ENCODE data around the gene IL12RB2. TPM values are rescaled to one million over a fixed set of nuclear protein-coding genes. Genes with fewer than 3 reads are reported as not detected.

The IL12RB2 gene
- total and polyA plus RNA-seq, 2 of the 13 experiments (the other 11 are each of a cell fraction or from before 2014, with no cell fraction given): not detected

DNA sequence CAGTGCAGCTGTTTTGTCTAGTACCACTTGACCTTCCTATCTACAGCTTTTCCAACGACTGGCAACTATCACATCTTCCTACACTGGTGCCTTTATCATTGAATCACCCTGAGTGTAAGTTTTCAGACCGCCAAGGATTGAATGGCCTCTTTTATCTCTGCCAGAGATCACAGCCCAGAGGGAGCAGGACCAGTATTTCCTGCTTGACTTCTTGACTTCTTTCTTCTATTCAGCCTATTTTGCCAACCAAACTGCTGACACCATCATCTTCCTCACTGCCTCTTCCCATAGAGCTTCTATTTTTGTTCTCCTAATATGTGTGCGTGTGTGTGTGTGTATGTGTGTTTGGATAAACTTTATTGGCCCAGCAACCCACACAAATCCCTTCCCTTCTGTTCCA is 68.7 kb downstream of the IL12RB2 start (continued):
- TF ChIP-seq HMGA1 (CRISPR knock-in tag; conservative IDR thresholded peaks at IDR 0.05): no peak
- no peak for TF ChIP-seq RARA (CRISPR knock-in tag; IDR thresholded peaks at IDR 0.05)
- no peak for TF ChIP-seq KDM6A (CRISPR knock-in tag; IDR thresholded peaks at IDR 0.05; ENCODE audit: low read depth)
- TF ChIP-seq ZNF124 (CRISPR knock-in tag; IDR thresholded peaks at IDR 0.05): no peak

DNA sequence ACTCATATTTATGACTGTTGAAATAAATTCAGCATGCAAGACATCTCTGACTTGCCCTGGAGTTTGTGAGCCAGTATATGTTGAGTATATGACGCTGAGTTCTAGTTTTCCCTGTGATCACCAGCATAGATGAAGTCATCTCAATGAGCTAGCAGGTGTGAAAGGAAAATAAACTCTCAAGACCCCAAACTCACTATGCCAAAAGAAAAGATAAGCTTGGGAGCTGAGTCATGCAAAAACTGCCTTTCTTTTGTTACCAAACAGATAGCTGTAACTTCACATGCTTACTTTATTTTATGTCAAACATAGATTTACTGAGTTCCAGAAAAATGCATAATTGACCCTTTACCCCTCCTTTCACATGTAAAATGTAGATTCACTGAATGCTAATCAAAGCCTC is 69.6 kb downstream of the IL12RB2 start:
- TF ChIP-seq ZNF644 (CRISPR knock-in tag; IDR thresholded peaks at IDR 0.05; ENCODE audit: low read depth) (no peak), SNAI1 (CRISPR knock-in tag; IDR thresholded peaks at IDR 0.05; ENCODE audit: borderline replicate concordance) (no peak), ZSCAN22 (CRISPR knock-in tag; IDR thresholded peaks at IDR 0.05) (no peak), JUN (CRISPR knock-in tag; IDR thresholded peaks at IDR 0.05) (no peak), ZNF496 (CRISPR knock-in tag; IDR thresholded peaks at IDR 0.05; ENCODE audit: insufficient replicate concordance) (no peak)
- H3K4me3 ChIP-seq (replicated peaks in 1 of 3; ENCODE audit: insufficient read depth in 1 of 3, low read depth in 2 of 3, low read length in 3 of 3): no peak overlapping the region
- H3K36me3 ChIP-seq (replicated peaks in 1 of 2; ENCODE audit: control insufficient read depth in 1 of 2, insufficient read depth in 2 of 2, low read length in 2 of 2): no peaks in the 10 kb centered on the region
- no peaks in the 10 kb centered on the region for H3K27me3 ChIP-seq (ENCODE audit: control insufficient read depth in 1 of 2, insufficient read depth in 2 of 2, low read length in 2 of 2)
- 33% methylated on average over 1 of the region's 1 CpG for WGBS (ENCODE audit: low lambda C conversion rate)
- H4K20me1 ChIP-seq (ENCODE audit: insufficient read depth, low read length): no peaks in the 10 kb centered on the region
- ATAC-seq: no peak
- intact Hi-C loops (cut with micrococcal nuclease; ENCODE audit: unreplicated experiment) (no loop called here), in situ Hi-C loops (cut with HindIII; ENCODE audit: extremely low pct_ligation_motif_present, low pct_unique_long_range_greater_than_20kb) (no loop called here)
- ChIA-PET POLR2A (no interaction called here), CTCF (ENCODE audit: low intra/inter-chr PET ratio, low total read pairs) (no interaction called here)
- no peak overlapping the region for H2AFZ ChIP-seq (ENCODE audit: low read length)
- H3K9ac ChIP-seq (ENCODE audit: insufficient read depth, low read depth, low read length): no peak overlapping the region
- no peak overlapping the region for H3K27ac ChIP-seq (ENCODE audit: extremely low read length, insufficient read depth, low read length)
- no peaks in the 10 kb centered on the region for H3K4me1 ChIP-seq (ENCODE audit: insufficient read depth, low read length)
- FAIRE-seq: no peak
- H3K79me2 ChIP-seq (ENCODE audit: insufficient read depth, low read length): no peaks in the 10 kb centered on the region
- H3K4me2 ChIP-seq (ENCODE audit: low read depth, low read length): no peak overlapping the region
- H3K9me3 ChIP-seq (ENCODE audit: low read length): no peaks in the 10 kb centered on the region
- no TSS peak for BruUV-seq (replicated peaks)
- no peak for DNase-seq (ENCODE audit: low spot score)

DNA sequence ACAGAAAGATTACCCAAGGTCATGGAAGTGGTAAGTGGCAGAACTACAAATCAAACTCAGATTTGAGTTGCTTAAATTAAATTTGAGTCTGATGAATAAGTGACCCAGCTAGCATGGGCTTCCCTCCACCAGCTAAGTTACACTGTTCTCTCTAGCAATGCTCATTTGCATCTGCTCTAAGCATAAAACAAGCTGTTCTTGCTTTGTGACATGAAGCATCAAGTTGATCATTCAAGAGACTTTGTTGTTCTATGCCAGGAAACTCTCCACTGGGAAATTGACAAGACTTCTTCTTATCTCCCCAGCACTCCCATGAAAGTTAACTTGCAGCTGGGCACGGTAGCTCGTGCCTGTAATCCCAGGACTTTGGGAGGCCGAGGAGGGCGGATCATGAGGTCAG is 73.5 kb downstream of the IL12RB2 start:
- no peaks in the 10 kb centered on the region for H3K36me3 ChIP-seq (replicated peaks in 1 of 2; ENCODE audit: control insufficient read depth in 1 of 2, insufficient read depth in 2 of 2, low read length in 2 of 2)
- no peak overlapping the region for H3K27ac ChIP-seq (ENCODE audit: extremely low read length, insufficient read depth, low read length)
- ChIA-PET POLR2A (no interaction called here), CTCF (ENCODE audit: low intra/inter-chr PET ratio, low total read pairs) (no interaction called here)
- H3K9me3 ChIP-seq (ENCODE audit: low read length): peaks cover 27% of the 10 kb centered on the region
- FAIRE-seq (no peak), DNase-seq (ENCODE audit: low spot score) (no peak), ATAC-seq (no peak)
- H4K20me1 ChIP-seq (ENCODE audit: insufficient read depth, low read length): no peaks in the 10 kb centered on the region
- no peak overlapping the region for H3K9ac ChIP-seq (ENCODE audit: insufficient read depth, low read depth, low read length)
- H3K4me2 ChIP-seq (ENCODE audit: low read depth, low read length): no peak overlapping the region
- no peaks in the 10 kb centered on the region for H3K79me2 ChIP-seq (ENCODE audit: insufficient read depth, low read length)
- in situ Hi-C loops (cut with HindIII; ENCODE audit: extremely low pct_ligation_motif_present, low pct_unique_long_range_greater_than_20kb) (no loop called here), intact Hi-C loops (cut with micrococcal nuclease; ENCODE audit: unreplicated experiment) (no loop called here)
- no TSS peak for BruUV-seq (replicated peaks)
- no peaks in the 10 kb centered on the region for H3K27me3 ChIP-seq (ENCODE audit: control insufficient read depth in 1 of 2, insufficient read depth in 2 of 2, low read length in 2 of 2)
- no peaks in the 10 kb centered on the region; the same call in 1 of the 2 replicates for H3K4me1 ChIP-seq (ENCODE audit: insufficient read depth, low read length)
- no peak overlapping the region for H3K4me3 ChIP-seq (replicated peaks in 1 of 3; ENCODE audit: insufficient read depth in 1 of 3, low read depth in 2 of 3, low read length in 3 of 3)
- H2AFZ ChIP-seq (ENCODE audit: low read length): no peak overlapping the region
- WGBS (ENCODE audit: low lambda C conversion rate): 13% methylated on average over 4 of the region's 4 CpGs
- TF ChIP-seq CCAR2 (optimal IDR thresholded peaks at IDR 0.05; ENCODE audit: low read depth, low read length) (no peak), ZSCAN9 (CRISPR knock-in tag; IDR thresholded peaks at IDR 0.05; ENCODE audit: borderline replicate concordance) (no peak), SETDB1 (CRISPR knock-in tag; IDR thresholded peaks at IDR 0.05; ENCODE audit: borderline replicate concordance) (no peak), RBM22 (optimal IDR thresholded peaks at IDR 0.05; ENCODE audit: low read length) (no peak)
- TF ChIP-seq, protein P1, sequence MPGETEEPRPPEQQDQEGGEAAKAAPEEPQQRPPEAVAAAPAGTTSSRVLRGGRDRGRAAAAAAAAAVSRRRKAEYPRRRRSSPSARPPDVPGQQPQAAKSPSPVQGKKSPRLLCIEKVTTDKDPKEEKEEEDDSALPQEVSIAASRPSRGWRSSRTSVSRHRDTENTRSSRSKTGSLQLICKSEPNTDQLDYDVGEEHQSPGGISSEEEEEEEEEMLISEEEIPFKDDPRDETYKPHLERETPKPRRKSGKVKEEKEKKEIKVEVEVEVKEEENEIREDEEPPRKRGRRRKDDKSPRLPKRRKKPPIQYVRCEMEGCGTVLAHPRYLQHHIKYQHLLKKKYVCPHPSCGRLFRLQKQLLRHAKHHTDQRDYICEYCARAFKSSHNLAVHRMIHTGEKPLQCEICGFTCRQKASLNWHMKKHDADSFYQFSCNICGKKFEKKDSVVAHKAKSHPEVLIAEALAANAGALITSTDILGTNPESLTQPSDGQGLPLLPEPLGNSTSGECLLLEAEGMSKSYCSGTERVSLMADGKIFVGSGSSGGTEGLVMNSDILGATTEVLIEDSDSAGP (CRISPR knock-in tag; IDR thresholded peaks at IDR 0.05; ENCODE audit: borderline replicate concordance): no peak
- TF ChIP-seq, protein P2, sequence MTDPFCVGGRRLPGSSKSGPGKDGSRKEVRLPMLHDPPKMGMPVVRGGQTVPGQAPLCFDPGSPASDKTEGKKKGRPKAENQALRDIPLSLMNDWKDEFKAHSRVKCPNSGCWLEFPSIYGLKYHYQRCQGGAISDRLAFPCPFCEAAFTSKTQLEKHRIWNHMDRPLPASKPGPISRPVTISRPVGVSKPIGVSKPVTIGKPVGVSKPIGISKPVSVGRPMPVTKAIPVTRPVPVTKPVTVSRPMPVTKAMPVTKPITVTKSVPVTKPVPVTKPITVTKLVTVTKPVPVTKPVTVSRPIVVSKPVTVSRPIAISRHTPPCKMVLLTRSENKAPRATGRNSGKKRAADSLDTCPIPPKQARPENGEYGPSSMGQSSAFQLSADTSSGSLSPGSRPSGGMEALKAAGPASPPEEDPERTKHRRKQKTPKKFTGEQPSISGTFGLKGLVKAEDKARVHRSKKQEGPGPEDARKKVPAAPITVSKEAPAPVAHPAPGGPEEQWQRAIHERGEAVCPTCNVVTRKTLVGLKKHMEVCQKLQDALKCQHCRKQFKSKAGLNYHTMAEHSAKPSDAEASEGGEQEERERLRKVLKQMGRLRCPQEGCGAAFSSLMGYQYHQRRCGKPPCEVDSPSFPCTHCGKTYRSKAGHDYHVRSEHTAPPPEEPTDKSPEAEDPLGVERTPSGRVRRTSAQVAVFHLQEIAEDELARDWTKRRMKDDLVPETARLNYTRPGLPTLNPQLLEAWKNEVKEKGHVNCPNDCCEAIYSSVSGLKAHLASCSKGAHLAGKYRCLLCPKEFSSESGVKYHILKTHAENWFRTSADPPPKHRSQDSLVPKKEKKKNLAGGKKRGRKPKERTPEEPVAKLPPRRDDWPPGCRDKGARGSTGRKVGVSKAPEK (CRISPR knock-in tag; IDR thresholded peaks at IDR 0.05; ENCODE audit: borderline replicate concordance): no peak
